ENCODE data around the gene SCUBE3.

Gene SCUBE3

GRCh38 chr6:35278708-35279107 lies 65.0 kb downstream of the SCUBE3 start:
- no peak for DNase-seq

- no peak for DNase-seq
These were observed 67.1 kb downstream of the SCUBE3 start for GRCh38 chr6:35280903-35281302.

- DNase-seq: no peak
These were observed 68.7 kb downstream of the SCUBE3 start for GRCh38 chr6:35282472-35282871.

- no peak for DNase-seq
These were observed 69.6 kb downstream of the SCUBE3 start for GRCh38 chr6:35283361-35283760.

GRCh38 chr6:35287671-35288396 lies 74.1 kb downstream of the SCUBE3 start:
- DNase-seq: no peak

GRCh38 chr6:35288834-35289233 lies 75.1 kb downstream of the SCUBE3 start:
- DNase-seq: no peak

- DNase-seq: no peak
These were observed 77.7 kb downstream of the SCUBE3 start for GRCh38 chr6:35291491-35291890.

GRCh38 chr6:35292494-35292893 lies 78.7 kb downstream of the SCUBE3 start:
- DNase-seq: no peak

GRCh38 chr6:35293681-35294080 lies 79.9 kb downstream of the SCUBE3 start:
- no peak for DNase-seq

GRCh38 chr6:35294308-35294945 lies 80.7 kb downstream of the SCUBE3 start:
- DNase-seq: peak; percentile 42 to 57

GRCh38 chr6:35295036-35295435 lies 81.3 kb downstream of the SCUBE3 start:
- no peak for DNase-seq

- DNase-seq: no peak
These were observed 82.0 kb downstream of the SCUBE3 start for GRCh38 chr6:35295521-35296315.

- no peak for DNase-seq
These were observed 83.3 kb downstream of the SCUBE3 start for GRCh38 chr6:35296931-35297600.

GRCh38 chr6:35297601-35298481 lies 84.1 kb downstream of the SCUBE3 start, which contains the start of gene DEF6:
DEF6 (plus strand) TSS chr6:35297818; CDS start chr6:35297857, 39 bp downstream.
- peak; percentile 87 to 90 for DNase-seq

GRCh38 chr6:35298625-35299140 lies 84.9 kb downstream of the SCUBE3 start:
- no peak for DNase-seq

GRCh38 chr6:35299674-35300073 lies 85.9 kb downstream of the SCUBE3 start:
- peak in 1 of 2 experiments; percentile 51 for DNase-seq

- no peak for DNase-seq
These were observed 87.1 kb downstream of the SCUBE3 start for GRCh38 chr6:35300848-35301247.

Measured in activated CD4-positive, alpha-beta T cell treated with anti-CD3 and anti-CD28 coated beads, Interleukin-2, amount 50 U/mL, for 48 hours (primary cell).